ENCODE measurements around the gene YWHAQ.
"Not testable (repeated sequence)": the region's sequence is repeated elsewhere in the genome, so short reads cannot be mapped to it uniquely, and the experiment has no call there.

DNA sequence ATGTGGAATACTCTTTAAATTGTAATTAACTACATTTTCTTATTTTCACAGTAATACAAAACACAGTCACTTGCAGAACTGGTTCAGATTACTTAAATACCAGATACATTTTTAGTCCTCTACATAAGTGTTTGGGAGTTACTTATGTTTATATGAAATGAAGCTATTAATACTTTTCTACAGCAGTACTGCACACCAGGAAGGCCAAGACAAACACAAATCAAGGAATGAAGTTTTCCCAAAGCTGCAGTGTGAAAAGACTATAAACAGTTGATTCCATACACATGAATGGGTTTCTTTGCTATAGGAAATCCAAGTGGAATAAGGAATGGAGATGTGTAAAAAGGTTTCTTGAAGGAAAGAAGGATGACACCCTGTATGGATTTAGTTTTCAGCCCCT, 45.9 kb downstream of the YWHAQ start:
- TF ChIP-seq ZNF565 (CRISPR knock-in tag; conservative IDR thresholded peaks at IDR 0.05; ENCODE audit: low read depth); TOX (CRISPR knock-in tag; IDR thresholded peaks at IDR 0.05; ENCODE audit: borderline replicate concordance); GLIS3 (CRISPR knock-in tag; IDR thresholded peaks at IDR 0.05); ZNF8 (CRISPR knock-in tag; IDR thresholded peaks at IDR 0.05); CSDC2 (CRISPR knock-in tag; IDR thresholded peaks at IDR 0.05): not testable (repeated sequence)
- TF ChIP-seq, protein P1, sequence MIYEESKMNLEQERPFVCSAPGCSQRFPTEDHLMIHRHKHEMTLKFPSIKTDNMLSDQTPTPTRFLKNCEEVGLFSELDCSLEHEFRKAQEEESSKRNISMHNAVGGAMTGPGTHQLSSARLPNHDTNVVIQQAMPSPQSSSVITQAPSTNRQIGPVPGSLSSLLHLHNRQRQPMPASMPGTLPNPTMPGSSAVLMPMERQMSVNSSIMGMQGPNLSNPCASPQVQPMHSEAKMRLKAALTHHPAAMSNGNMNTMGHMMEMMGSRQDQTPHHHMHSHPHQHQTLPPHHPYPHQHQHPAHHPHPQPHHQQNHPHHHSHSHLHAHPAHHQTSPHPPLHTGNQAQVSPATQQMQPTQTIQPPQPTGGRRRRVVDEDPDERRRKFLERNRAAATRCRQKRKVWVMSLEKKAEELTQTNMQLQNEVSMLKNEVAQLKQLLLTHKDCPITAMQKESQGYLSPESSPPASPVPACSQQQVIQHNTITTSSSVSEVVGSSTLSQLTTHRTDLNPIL (CRISPR knock-in tag; IDR thresholded peaks at IDR 0.05; ENCODE audit: low read depth), result not testable (repeated sequence)
- TF ChIP-seq, protein P2, sequence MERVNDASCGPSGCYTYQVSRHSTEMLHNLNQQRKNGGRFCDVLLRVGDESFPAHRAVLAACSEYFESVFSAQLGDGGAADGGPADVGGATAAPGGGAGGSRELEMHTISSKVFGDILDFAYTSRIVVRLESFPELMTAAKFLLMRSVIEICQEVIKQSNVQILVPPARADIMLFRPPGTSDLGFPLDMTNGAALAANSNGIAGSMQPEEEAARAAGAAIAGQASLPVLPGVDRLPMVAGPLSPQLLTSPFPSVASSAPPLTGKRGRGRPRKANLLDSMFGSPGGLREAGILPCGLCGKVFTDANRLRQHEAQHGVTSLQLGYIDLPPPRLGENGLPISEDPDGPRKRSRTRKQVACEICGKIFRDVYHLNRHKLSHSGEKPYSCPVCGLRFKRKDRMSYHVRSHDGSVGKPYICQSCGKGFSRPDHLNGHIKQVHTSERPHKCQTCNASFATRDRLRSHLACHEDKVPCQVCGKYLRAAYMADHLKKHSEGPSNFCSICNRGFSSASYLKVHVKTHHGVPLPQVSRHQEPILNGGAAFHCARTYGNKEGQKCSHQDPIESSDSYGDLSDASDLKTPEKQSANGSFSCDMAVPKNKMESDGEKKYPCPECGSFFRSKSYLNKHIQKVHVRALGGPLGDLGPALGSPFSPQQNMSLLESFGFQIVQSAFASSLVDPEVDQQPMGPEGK (CRISPR knock-in tag; IDR thresholded peaks at IDR 0.05; ENCODE audit: borderline replicate concordance), result not testable (repeated sequence)

Measured in SK-N-SH treated with all-trans-retinoic acid at 6 μM for 48 hours (cell line).